RWPE2 (cell line): ENCODE results near the gene PROSER3.

Experiments
- ATAC-seq: fragments of 200-7000 bp; cut with Tn5 transposase; 3 replicates; pipeline ENCODE4 v1.9.1; 2021; ENCODE audit warnings: low read depth
- DNase-seq: peaks from one replicate; pipeline ENCODE4 v3.0.0-alpha.2; 2020; ENCODE audit warnings: low spot score
- H3K27ac ChIP-seq: fragments of 450-650 bp; 2 replicates; pipeline ENCODE4 v1.5.1; 2017; ENCODE audit warnings: mild to moderate bottlenecking; ENCODE audit not compliant: poor library complexity, severe bottlenecking
- H3K27me3 ChIP-seq: fragments of 250-450 bp; sonication (Bioruptor Pico); 2 replicates; pipeline ENCODE4 v1.5.1; 2021; ENCODE audit warnings: mild to moderate bottlenecking, moderate library complexity; ENCODE audit not compliant: insufficient read depth, poor library complexity, severe bottlenecking
- H3K36me3 ChIP-seq: fragments of 250-450 bp; sonication (Bioruptor Pico); 2 replicates; pipeline ENCODE4 v1.5.1; 2020; ENCODE audit warnings: low read depth, mild to moderate bottlenecking, moderate library complexity
- H3K4me1 ChIP-seq: fragments of 250-450 bp; sonication (Bioruptor Pico); 2 replicates; pipeline ENCODE4 v1.5.1; 2021; ENCODE audit warnings: mild to moderate bottlenecking, moderate library complexity; ENCODE audit not compliant: insufficient read depth, poor library complexity, severe bottlenecking
- H3K4me3 ChIP-seq: fragments of 250-450 bp; sonication (Bioruptor Pico); 2 replicates; pipeline ENCODE4 v1.5.1; 2021; ENCODE audit warnings: mild to moderate bottlenecking, moderate library complexity; ENCODE audit not compliant: severe bottlenecking
- H3K9me3 ChIP-seq: fragments of 250-450 bp; sonication (Bioruptor Pico); 2 replicates; pipeline ENCODE4 v1.5.1; 2021; ENCODE audit warnings: mild to moderate bottlenecking, moderate library complexity; ENCODE audit not compliant: severe bottlenecking
- CTCF ChIP-seq: fragments of 450-650 bp; IDR thresholded peaks from one replicate; pipeline ENCODE4 v1.5.1; 2017; ENCODE audit warnings: mild to moderate bottlenecking, moderate library complexity; ENCODE audit not compliant: poor library complexity, severe bottlenecking

Gene PROSER3

DNA sequence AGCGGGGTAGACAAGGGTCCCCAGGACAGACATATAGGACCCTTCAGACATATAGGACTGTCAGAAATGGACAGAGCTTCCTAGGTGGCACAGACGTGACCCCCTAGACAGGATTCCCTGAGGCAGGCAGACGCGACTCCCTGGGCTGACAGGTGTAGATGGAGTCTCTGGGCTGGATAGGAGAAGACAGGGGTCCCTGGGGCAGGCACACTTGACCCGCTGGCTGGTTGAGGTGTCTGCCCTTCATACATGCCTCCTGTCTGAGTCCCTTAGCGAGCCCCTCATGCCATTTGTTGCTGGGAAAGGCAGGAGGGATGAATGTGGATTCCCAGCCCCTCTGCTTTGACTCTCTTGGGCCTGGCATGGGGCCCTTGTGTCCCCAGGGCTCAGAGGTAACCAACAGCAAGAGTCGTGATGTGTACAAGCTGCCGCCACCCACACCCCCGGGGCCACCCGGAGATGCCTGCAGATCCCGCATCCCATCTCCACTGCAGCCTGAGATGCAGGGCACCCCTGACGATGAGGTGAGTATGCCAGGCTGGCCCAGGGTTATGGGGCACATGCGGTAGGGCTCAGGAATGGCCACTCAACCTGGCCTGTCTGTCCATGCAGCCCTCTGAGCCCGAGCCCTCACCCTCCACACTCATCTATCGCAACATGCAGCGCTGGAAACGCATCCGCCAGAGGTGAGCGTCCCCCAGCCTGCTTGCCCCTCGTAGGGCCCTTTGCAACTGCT is 4.2 kb upstream of the PROSER3 start:
- no peak overlapping the region for H3K27ac ChIP-seq
- no peak for ATAC-seq

DNA sequence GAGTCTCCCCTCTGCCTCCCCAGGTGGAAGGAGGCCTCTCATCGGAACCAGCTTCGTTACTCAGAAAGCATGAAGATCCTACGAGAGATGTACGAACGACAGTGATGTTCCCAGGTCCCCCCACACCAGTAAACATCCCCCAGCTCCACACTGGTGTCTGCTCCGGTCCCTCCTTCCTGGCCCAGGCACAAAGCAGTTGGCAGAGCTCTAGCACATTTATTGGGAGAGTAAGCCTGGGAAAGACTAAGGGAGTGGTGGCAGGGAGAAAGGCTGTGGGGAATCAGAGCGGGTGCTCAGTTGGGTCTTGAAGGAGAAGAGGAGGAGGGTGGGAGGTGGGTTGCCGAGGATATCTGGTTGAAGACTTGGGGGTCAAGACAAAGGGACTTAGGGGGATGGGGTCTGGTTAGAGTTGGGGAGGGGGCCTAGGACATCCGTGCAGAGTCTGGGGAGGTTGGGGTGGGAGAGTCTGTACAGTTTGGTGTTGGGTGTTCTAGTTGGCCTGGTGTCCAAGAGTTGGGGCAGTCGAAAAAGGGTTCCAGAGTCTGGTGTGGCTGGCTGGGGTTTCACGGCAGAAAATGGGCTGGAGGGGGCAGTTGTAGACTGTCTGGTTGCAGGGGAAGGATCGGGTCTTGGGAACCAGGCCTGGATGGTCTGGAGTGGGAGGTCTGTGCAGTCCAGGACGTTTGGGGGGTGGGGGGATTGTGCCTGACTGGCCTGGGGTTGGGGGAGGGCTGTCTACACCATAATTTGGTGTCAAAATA is 3.4 kb upstream of the PROSER3 start:
- no peaks in the 10 kb centered on the region for H3K27me3 ChIP-seq
- H3K27ac ChIP-seq, result no peak overlapping the region
- H3K4me3 ChIP-seq, result no peak overlapping the region
- peaks cover 7% of the 10 kb centered on the region for H3K36me3 ChIP-seq
- DNase-seq (no peak), ATAC-seq (no peak)
- H3K9me3 ChIP-seq, result no peaks in the 10 kb centered on the region
- H3K4me1 ChIP-seq, result no peaks in the 10 kb centered on the region
- no peak for TF ChIP-seq CTCF

More for the DNA sequence above, 4.2 kb upstream of the PROSER3 start:
- Histone ChIP-seq H3K4me3 (no peak overlapping the region), H3K9me3 (no peaks in the 10 kb centered on the region), H3K4me1 (no peaks in the 10 kb centered on the region), H3K36me3 (no peaks in the 10 kb centered on the region), H3K27me3 (no peaks in the 10 kb centered on the region)
- peak; percentile 45 for DNase-seq
- no peak for TF ChIP-seq CTCF

GRCh38 chr19:35755131-35755549 is 2.8 kb upstream of the PROSER3 start:
- ATAC-seq (no peak), DNase-seq (peak; percentile 42)
- Histone ChIP-seq H3K9me3 (no peaks in the 10 kb centered on the region), H3K4me3 (no peak overlapping the region), H3K4me1 (no peaks in the 10 kb centered on the region), H3K27ac (no peak overlapping the region), H3K27me3 (no peaks in the 10 kb centered on the region), H3K36me3 (peaks cover 13% of the 10 kb centered on the region)
- no peak for TF ChIP-seq CTCF

GRCh38 chr19:35755550-35756376 is 2.2 kb upstream of the PROSER3 start:
- DNase-seq, result peak; percentile 61
- TF ChIP-seq CTCF, result no peak
- Histone ChIP-seq H3K4me3 (no peak overlapping the region), H3K27me3 (no peaks in the 10 kb centered on the region), H3K36me3 (peaks cover 19% of the 10 kb centered on the region), H3K4me1 (no peaks in the 10 kb centered on the region), H3K9me3 (no peaks in the 10 kb centered on the region), H3K27ac (no peak overlapping the region)
- no peak for ATAC-seq
